ENCODE results near the gene PRIMPOL.
"Not testable (repeated sequence)": the region's sequence is repeated elsewhere in the genome, so short reads cannot be mapped to it uniquely, and the experiment has no call there.

The PRIMPOL gene

GRCh38 chr4:184641022-184641421 lies 8.5 kb upstream of the PRIMPOL start:
- FAIRE-seq = no peak

GRCh38 chr4:184641451-184641850 lies 8.1 kb upstream of the PRIMPOL start:
- no peak for FAIRE-seq

- FAIRE-seq = no peak
Measured at GRCh38 chr4:184643731-184644130, 5.8 kb upstream of the PRIMPOL start.

- no peak for FAIRE-seq
Measured at GRCh38 chr4:184644553-184645307, 4.8 kb upstream of the PRIMPOL start.

- no peak for FAIRE-seq
Measured at GRCh38 chr4:184645904-184646610, 3.5 kb upstream of the PRIMPOL start.

- FAIRE-seq = no peak
Measured at GRCh38 chr4:184647266-184648053, 2.1 kb upstream of the PRIMPOL start.

- no peak for FAIRE-seq
Measured at GRCh38 chr4:184648054-184648312, 1.6 kb upstream of the PRIMPOL start.

- no peak for FAIRE-seq
Measured at GRCh38 chr4:184648313-184649025, 1.1 kb upstream of the PRIMPOL start.

GRCh38 chr4:184649971-184650855 lies 675 bp downstream of the PRIMPOL start:
- FAIRE-seq = no peak

GRCh38 chr4:184651899-184652298 lies 2.4 kb downstream of the PRIMPOL start:
- no peak for FAIRE-seq

- FAIRE-seq = not testable (repeated sequence)
Measured at GRCh38 chr4:184652681-184653080, 3.1 kb downstream of the PRIMPOL start.

- FAIRE-seq = no peak
Measured at GRCh38 chr4:184653650-184654049, 4.1 kb downstream of the PRIMPOL start.

GRCh38 chr4:184655889-184656869 lies 6.6 kb downstream of the PRIMPOL start:
- no peak for FAIRE-seq

GRCh38 chr4:184657144-184657543 lies 7.6 kb downstream of the PRIMPOL start:
- FAIRE-seq = no peak

- FAIRE-seq = not testable (repeated sequence)
Measured at GRCh38 chr4:184657820-184658219, 8.3 kb downstream of the PRIMPOL start.

GRCh38 chr4:184660978-184661377 lies 11.4 kb downstream of the PRIMPOL start:
- no peak for FAIRE-seq

- FAIRE-seq = no peak
Measured at GRCh38 chr4:184662236-184662635, 12.7 kb downstream of the PRIMPOL start.

GRCh38 chr4:184664445-184665210 lies 15.1 kb downstream of the PRIMPOL start:
- FAIRE-seq = no peak

- no peak for FAIRE-seq
Measured at GRCh38 chr4:184666670-184667069, 17.1 kb downstream of the PRIMPOL start.

- no peak for FAIRE-seq
Measured at GRCh38 chr4:184668096-184668495, 18.6 kb downstream of the PRIMPOL start.

Measured in colon (tissue), 2 donors.